ENCODE measurements around the gene PSMD2. TPM values are rescaled to one million over a fixed set of nuclear protein-coding genes. Genes with fewer than 3 reads are reported as not detected.

The PSMD2 gene
- total and polyA plus RNA-seq, 10 of the 15 experiments (the other 5 are each of a cell fraction or from before 2014, with no cell fraction given): 103 to 515 (median 197) TPM

DNA sequence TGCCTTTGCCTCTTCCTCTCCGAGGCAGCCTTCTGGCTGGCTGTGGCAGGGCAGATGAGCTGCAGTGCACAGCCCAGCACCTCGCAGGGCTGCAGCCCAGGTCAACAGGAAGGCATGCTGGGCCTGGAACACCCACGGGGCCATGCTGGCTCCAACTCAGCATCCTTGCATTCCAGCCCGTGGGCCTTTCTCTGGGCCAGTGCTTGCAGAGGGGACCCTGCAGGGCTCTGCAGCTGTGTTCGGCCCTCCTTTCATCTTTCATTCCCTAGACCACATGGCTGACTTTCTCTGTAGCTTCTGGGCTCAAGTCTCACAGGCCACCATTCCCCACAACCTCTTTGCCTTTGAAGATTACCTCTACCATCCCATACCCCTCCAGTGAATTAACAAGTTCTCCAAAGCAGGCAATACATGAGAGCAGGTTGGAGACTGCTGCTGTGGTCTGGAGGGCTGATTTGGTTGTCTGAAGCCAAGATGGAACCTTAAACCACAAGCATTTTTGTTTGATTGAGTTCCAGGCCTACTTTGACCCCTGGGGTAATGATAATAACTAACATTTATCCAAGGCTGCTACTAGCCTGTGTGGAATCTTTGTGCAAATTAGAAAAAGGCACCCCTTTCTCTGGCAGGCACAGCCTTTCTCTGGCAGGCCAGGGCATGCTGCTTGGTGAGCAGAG, 44.3 kb downstream of the PSMD2 start:
- peaks cover 3% of the 10 kb centered on the region; the same call in 1 of the 2 replicates for H3K4me1 ChIP-seq (ENCODE audit: control insufficient read depth, insufficient read depth, low read length)
- FAIRE-seq (no peak), ATAC-seq (no peak), DNase-seq (ENCODE audit: low read depth, low spot score) (no peak)
- H3K79me2 ChIP-seq (ENCODE audit: control insufficient read depth, insufficient read depth, low read length): no peaks in the 10 kb centered on the region
- no peak overlapping the region for H2AFZ ChIP-seq (ENCODE audit: control insufficient read depth, low read depth, low read length)
- intact Hi-C loops (cut with micrococcal nuclease; ENCODE audit: unreplicated experiment): no loop called here
- CTCF ChIA-PET: no interaction called here
- RAD21 ChIA-PET (ENCODE audit: unreplicated experiment): no interaction called here
- H3K9ac ChIP-seq (ENCODE audit: control insufficient read depth, insufficient read depth, low read length): no peak overlapping the region
- 57% methylated on average over 5 of the region's 5 CpGs for whole genome bisulfite sequencing (ENCODE audit: insufficient coverage, insufficient replicate concordance, low lambda C conversion rate, missing lambda C conversion rate)
- no peak overlapping the region for H3K4me2 ChIP-seq (ENCODE audit: control insufficient read depth, insufficient read depth)
- SMC1A ChIA-PET (ENCODE audit: uncharacterized antibody, unreplicated experiment): no interaction called here
- H3K4me3 ChIP-seq: no peak overlapping the region
- no TSS peak for BruUV-seq (replicated peaks)
- H4K20me1 ChIP-seq (ENCODE audit: control insufficient read depth, insufficient read depth): no peaks in the 10 kb centered on the region
- POLR2A ChIA-PET: no interaction called here
- H3K27me3 ChIP-seq (replicated peaks in 1 of 2; ENCODE audit: control insufficient read depth in 2 of 2, insufficient read depth in 2 of 2, low read length in 1 of 2): no peaks in the 10 kb centered on the region
- H3K9me3 ChIP-seq (replicated peaks; ENCODE audit: control insufficient read depth, insufficient read depth, low read length): no peaks in the 10 kb centered on the region
- TF ChIP-seq RFX5 (IDR thresholded peaks at IDR 0.05; ENCODE audit: low read depth, low read length) (no peak), SUPT20H (IDR thresholded peaks at IDR 0.05; ENCODE audit: borderline replicate concordance, control insufficient read depth, low read depth, low read length) (no peak), POLR2AphosphoS5 (IDR thresholded peaks at IDR 0.05; ENCODE audit: low read length) (no peak), RB1 (IDR thresholded peaks at IDR 0.05; ENCODE audit: borderline replicate concordance) (no peak), ZNF384 (IDR thresholded peaks at IDR 0.05; ENCODE audit: borderline replicate concordance, low read depth, low read length) (no peak), TCF12 (IDR thresholded peaks at IDR 0.05; ENCODE audit: low read depth, low read length) (no peak), ESRRA (IDR thresholded peaks at IDR 0.05; ENCODE audit: low read length) (no peak), CEBPB (IDR thresholded peaks at IDR 0.05; ENCODE audit: borderline replicate concordance in 1 of 2, low read depth in 2 of 2, low read length in 2 of 2) (no peak), NR2F1 (conservative IDR thresholded peaks at IDR 0.05) (no peak), POLR2A (IDR thresholded peaks at IDR 0.05; ENCODE audit: low read depth, low read length) (no peak), SUZ12 (IDR thresholded peaks at IDR 0.05; ENCODE audit: unreplicated experiment) (no peak), ATF7 (IDR thresholded peaks at IDR 0.05; ENCODE audit: low read depth) (no peak)
- TF ChIP-seq, protein P1, sequence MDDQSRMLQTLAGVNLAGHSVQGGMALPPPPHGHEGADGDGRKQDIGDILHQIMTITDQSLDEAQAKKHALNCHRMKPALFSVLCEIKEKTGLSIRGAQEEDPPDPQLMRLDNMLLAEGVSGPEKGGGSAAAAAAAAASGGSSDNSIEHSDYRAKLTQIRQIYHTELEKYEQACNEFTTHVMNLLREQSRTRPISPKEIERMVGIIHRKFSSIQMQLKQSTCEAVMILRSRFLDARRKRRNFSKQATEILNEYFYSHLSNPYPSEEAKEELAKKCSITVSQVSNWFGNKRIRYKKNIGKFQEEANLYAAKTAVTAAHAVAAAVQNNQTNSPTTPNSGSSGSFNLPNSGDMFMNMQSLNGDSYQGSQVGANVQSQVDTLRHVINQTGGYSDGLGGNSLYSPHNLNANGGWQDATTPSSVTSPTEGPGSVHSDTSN (IDR thresholded peaks at IDR 0.05; ENCODE audit: insufficient replicate concordance, low read depth, low read length): no peak
- TF ChIP-seq, protein P2, sequence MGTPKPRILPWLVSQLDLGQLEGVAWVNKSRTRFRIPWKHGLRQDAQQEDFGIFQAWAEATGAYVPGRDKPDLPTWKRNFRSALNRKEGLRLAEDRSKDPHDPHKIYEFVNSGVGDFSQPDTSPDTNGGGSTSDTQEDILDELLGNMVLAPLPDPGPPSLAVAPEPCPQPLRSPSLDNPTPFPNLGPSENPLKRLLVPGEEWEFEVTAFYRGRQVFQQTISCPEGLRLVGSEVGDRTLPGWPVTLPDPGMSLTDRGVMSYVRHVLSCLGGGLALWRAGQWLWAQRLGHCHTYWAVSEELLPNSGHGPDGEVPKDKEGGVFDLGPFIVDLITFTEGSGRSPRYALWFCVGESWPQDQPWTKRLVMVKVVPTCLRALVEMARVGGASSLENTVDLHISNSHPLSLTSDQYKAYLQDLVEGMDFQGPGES (IDR thresholded peaks at IDR 0.05): no peak
- TF ChIP-seq, protein P3, sequence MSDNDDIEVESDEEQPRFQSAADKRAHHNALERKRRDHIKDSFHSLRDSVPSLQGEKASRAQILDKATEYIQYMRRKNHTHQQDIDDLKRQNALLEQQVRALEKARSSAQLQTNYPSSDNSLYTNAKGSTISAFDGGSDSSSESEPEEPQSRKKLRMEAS (IDR thresholded peaks at IDR 0.05; ENCODE audit: low read depth, low read length): no peak
- TF ChIP-seq, protein P4, sequence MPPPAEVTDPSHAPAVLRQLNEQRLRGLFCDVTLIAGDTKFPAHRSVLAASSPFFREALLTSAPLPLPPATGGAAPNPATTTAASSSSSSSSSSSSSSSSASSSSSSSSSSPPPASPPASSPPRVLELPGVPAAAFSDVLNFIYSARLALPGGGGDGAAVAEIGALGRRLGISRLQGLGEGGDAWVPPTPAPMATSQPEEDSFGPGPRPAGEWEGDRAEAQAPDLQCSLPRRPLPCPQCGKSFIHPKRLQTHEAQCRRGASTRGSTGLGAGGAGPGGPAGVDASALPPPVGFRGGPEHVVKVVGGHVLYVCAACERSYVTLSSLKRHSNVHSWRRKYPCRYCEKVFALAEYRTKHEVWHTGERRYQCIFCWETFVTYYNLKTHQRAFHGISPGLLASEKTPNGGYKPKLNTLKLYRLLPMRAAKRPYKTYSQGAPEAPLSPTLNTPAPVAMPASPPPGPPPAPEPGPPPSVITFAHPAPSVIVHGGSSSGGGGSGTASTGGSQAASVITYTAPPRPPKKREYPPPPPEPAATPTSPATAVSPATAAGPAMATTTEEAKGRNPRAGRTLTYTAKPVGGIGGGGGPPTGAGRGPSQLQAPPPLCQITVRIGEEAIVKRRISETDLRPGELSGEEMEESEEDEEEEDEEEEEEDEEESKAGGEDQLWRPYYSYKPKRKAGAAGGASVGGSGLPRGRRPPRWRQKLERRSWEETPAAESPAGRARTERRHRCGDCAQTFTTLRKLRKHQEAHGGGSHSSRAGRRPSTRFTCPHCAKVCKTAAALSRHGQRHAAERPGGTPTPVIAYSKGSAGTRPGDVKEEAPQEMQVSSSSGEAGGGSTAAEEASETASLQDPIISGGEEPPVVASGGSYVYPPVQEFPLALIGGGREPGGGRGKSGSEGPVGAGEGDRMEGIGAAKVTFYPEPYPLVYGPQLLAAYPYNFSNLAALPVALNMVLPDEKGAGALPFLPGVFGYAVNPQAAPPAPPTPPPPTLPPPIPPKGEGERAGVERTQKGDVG (CRISPR knock-in tag; IDR thresholded peaks at IDR 0.05): no peak
- no peaks in the 10 kb centered on the region for H3K36me3 ChIP-seq (ENCODE audit: control insufficient read depth in 2 of 2, insufficient read depth in 2 of 2, low read length in 1 of 2)
- in situ Hi-C loops (cut with MboI): no loop called here
- H3K27ac ChIP-seq (ENCODE audit: control insufficient read depth, insufficient read depth): no peak overlapping the region

All from GM12878 (cell line).